Measurements from ENCODE around the gene NUP205.
"Not testable (repeated sequence)": the region's sequence is repeated elsewhere in the genome, so short reads cannot be mapped to it uniquely, and the experiment has no call there.

NUP205 gene

DNA sequence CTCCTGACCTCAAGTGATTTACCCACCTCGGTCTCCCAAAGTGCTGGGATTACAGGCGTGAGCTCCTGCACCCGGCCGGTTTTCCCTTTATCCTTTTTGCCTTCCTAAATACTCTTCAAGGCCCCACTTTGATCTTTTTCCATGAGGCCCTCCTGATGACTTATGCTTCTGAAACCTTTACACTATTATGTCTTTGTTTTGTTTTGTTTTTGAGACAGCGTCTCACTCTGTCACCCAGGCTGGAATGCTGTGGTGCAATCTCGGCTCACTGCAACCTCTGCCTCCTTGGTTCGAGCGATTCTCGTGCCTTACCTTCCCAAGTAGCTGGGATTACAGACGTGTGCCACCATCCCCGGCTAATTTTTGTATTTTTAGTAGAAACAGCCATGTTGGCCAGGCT is 108.4 kb downstream of the NUP205 start:
- DNase-seq = no peak

DNA sequence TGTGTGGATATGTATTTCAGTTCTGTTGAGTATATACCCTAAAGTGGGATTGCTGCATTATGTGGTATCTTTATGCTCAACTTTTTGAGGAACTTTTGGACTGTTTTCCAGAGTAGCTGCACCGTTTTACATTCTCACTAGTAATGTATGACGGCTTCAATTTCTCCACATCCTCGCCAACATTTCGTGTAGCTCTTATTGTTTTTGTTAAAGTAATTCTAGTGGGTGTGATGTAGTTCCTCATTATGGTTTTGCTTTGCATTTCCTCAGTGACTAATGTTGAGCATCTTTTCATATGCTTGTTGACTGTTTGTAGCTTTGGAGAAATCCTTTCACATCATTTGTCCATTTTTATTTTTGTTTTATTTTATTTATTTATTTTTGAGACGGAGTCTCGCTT is 109.1 kb downstream of the NUP205 start:
- no peak for DNase-seq

DNA sequence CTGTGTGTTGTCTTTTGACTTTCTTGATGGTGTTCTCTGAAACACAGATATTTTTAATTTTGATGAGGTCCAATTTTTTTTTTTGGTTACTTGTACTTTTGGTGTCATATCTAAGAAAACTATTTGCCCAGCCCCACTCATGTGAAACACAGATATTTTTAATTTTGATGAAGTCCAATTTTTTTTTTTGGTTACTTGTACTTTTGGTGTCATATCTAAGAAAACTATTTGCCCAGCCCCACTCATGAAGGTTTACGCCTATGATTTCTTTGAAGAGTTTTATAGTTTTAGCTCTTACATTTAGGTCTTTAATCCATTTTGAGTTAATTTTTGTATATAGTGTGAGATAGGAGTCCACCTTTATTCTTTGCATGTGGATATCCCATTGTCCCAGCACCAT is 109.9 kb downstream of the NUP205 start:
- not testable (repeated sequence) for DNase-seq

DNA sequence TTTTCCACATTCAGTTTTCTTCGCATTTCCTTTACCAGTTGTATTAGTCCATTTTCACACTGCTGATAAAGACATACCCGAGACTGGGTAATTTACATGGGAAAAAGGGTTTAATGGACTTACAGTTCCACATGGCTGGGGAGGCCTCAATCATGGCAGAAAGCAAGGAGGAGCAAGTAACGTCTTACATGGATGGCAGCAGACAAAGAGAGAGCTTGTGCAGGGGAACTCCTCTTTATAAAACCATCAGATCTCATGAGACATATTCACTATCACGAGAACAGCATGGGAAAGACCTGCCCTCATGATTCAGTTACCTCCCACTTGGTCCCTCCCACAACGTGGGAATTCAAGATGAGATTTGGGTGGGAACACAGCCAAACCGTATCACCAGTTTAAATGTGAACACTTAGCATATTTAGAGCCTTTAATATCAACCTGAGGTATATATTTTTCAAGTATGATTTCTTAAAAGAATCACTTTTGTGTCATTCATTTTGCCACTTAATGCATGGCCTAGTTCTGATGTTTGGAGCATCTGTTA is 111.2 kb downstream of the NUP205 start:
- not testable (repeated sequence) for DNase-seq

DNA sequence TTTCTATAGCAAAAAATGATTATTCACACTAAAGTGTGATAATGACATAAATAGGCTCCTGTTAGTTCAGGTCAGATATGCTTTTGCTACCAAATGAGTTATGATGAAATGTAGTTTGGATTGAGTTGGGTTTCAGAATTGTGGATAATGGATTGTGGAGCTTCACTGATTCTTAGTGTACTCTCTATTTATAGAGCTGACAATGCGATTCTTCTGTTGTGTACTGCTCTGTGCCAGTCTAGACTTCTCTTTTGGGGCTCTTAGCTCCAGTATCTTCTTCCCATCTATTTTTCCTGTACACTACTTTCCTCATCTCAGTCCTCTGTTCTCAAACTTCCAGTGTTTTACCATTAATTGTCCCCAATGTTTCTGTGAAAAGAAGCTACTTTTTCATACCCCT is 112.1 kb downstream of the NUP205 start:
- no peak for DNase-seq

DNA sequence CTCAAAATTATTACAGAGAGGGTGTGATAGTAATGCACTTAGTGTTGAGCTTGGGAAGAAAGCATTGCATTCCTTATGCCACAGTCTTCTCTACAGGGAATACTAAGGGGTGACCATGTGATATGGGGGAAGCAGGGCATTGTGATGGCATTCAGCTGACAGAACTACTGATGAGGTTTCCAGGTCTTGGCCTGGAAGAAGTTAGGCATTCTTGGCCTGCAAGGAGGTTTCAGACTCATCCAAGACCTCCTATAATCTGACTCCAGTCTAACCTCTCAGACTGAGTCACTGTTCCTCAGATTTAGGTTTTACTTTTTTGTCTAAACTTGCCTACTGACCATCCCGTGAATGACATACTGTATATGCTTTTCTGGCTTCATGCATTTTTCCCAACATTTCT is 112.5 kb downstream of the NUP205 start:
- DNase-seq = peak in 1 of 56 donors; percentile 7

DNA sequence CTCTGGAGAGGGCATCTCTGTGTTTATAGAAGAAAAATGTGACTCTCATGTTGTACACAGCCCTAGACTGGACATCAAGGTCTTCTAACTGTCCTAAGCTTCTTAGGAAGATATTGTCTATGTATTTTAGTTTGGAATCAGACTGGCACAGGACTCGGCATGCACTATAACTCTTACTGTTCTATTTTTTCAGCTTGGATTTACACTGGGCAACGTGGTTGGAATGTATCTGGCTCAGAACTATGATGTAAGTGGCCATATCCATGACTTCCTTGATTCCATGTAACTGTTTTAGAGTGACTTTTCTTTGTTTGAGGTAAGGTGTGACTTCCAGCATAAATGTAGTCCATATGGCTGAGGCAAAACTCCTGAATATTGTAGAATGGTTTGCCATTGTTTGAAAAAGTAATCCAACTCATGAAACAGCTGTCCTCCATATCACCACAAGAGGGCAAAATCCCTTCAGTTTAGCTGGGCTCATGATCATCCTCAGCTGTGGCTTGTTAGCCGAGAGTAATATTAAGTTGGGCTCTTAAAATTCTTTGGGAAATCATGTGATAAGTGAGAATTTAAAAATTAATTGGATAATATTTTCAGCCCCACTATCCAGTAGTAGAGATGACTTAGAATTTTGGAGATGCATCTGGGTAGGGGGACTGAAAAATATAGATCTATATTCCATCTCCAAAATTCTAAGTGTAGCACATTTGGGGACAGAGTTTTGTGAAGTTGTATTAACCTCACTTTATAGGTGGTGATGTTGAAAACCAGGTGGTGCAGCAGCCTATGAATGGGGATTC is 115.0 kb downstream of the NUP205 start:
- DNase-seq = peak in 5 of 56 donors; percentile 5 to 37 (median 9)

DNA sequence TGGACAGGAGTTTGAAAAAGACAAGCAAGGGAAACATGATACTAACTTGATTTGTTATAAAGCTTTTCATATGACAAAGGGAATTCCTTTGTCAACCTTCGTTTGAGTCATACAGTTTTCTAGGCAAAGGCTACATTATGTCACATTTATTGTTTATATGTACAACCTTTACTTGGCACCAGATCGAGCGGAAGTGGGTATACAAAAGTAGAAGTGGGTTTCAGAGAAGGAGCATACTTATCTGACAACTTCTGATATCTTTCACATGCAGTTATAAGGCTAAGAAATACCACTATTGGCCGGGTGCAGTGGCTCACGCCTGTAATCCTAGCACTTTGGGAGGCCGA is 115.6 kb downstream of the NUP205 start:
- no peak for DNase-seq

DNA sequence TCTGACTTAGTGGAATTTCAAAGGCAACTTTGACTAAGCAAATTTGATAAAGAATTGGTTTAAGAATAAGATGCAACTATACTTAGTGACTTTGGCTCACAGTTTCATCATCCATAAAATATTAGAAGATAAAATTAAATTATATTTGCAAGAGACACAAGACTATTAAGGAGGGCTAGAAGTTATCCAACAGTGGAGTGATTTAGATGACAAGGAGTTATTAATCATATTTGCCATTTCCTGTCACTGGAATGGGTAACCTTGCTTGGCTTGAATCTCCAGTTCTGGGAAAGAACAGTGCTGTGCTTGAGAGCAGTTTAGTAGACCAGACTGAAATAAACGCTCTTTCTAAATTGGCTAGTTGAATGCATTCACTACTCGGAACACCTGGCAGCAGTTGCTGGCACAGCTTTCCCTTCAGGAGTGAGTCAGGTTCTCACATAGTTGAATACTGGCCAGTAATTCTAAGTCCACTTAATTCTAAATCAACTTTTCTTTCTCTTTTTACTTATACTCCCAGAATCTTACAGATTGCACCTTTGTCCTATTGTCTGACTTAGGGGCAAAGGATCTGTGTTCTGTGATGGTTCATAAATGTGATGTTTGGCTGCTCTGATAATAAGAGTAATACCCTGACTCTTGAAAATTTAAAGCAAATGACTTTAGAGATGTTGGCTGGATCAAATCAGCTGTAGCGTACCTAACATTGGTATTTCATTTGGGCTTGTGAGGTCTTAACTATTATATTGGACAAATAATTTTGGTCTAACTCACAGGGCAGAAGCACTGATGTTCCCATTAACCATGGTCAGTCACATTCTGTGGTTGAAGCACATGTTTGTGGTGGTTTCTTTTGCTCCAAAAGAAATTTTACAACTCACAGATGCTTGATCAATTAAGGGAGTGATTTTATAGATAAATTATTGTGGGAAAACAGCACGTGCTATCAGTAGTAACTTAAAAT is 121.2 kb downstream of the NUP205 start:
- DNase-seq = peak in 2 of 56 donors; percentile 7 to 14

DNA sequence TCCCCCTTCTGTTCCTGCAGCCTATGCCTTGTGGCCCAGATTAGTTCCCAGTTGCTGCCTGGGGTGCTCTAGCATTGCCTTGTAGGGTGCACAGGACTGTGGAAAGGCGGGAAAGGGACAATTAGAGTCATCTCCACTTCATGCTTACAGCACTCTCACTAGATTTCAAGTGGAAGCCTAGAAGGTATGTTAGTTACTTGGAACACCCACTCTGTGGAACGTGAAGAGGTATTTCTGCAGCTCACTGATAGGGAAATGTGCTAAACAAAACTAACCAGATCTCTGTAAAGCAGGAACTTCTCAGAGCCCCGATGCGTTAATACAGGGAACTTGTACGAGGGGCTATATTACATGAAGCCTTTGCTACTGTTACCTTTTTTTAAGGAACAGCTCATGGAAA is 124.0 kb downstream of the NUP205 start:
- DNase-seq = no peak

DNA sequence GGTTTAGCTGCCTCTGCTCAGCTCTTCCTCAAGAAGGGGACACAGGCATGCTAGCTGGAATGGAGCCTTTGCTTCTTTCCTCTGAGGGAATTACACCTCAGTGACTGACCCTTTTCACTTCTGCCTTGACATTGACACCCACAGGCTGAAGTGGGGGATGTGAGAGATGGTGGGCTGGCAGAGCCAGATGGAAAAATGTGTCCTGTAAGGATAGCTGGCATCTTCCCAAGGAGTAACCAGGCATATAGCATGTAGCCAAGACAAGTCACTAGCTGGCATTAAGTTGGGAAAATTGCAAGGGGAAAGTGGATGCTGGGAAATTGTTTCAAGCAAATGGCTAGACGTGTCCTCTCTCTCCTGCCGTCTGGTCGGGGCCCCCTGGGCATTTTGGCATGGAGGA is 124.5 kb downstream of the NUP205 start:
- no peak for DNase-seq

DNA sequence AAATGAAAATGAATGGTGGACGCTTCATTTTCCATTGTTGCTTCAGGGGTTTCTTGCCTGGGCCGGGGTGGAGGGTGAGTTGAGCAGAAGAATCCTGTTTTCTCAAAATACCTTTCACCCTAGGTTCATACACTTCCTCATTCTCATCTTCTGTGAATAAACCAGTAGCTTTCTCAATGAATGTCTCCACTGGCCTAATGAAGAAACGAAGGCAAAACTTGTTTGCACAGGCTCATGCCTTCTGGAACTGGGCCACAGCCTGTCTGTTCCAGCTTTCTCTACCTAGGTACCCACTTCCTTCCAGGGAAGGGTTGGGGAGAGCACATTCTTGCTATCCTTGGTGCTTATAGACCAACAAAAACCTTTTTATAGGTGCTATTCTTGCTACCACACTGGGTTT is 125.9 kb downstream of the NUP205 start:
- DNase-seq = no peak

DNA sequence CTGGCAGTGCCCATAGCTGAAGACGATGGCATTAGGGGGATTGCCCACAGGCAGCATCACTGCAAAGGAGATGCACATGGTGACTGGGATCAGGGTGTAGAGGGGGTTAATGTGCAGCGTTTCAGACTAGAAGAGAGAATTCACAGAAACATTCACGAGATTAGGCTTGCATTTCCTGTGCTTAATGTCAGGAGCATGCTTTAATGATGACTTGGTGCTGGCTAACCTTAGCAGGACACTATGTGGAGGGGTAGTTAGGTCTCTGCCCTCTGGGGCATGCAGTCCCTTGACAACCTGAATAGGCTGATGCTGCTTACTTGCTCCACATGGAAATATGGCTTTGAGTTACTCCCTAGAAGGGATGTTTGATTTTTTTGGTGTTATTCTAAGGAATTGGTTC is 126.4 kb downstream of the NUP205 start:
- DNase-seq = no peak

DNA sequence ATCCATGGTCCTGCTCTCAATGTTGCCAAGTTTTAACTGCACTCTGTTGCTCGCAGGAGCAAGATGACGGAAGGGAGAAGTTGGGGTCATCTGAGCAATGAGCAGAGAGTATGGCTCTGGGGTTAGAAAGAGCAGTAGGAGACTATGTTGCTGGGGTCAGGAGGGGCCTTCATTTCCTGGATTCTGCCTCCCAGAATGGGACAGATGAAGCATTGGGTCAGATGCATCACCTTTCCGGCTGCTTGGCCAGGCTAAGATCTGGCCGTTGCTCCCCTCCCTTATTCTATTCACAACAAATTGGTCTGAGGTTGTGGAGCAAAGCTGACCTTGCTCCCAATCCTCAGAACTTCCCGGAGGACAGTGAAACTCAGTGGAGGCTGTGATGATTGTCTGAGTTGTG is 127.0 kb downstream of the NUP205 start:
- no peak for DNase-seq

DNA sequence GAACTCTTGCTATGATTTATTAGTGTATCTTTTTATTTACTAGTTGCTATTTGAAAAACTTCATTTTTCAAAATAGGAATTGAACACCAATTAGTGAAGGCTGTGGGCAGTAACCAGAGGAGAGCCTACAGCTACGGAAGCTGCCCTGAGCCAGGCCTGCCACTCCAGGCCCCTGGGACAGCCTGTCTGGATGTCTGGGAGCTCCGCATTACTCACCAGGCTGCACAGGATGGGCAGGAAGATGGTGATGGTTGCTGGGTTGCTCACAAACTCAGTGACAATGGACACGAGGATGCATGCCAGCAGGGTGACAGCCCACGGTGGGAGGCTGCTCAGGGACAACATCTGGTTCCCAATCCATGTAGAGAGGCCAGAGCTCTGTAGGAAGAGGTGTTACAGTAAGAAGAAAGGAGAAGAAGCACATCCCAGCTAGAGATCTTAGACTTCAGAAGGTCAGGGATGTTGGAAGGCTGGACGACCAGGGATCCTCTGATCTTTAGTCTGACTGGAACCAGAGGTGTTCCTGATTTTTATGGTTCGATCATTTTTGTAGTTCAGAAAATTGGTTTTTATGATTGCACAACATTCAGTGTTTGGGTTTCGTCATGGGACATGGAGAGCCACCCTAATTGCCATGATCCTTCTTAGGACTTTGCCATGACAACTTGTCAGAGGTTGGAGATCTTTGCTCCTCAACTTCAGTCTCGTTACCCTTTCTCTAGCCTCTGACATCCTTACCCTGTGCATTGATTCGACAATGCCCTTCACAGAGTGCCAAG is 127.8 kb downstream of the NUP205 start:
- no peak for DNase-seq

DNA sequence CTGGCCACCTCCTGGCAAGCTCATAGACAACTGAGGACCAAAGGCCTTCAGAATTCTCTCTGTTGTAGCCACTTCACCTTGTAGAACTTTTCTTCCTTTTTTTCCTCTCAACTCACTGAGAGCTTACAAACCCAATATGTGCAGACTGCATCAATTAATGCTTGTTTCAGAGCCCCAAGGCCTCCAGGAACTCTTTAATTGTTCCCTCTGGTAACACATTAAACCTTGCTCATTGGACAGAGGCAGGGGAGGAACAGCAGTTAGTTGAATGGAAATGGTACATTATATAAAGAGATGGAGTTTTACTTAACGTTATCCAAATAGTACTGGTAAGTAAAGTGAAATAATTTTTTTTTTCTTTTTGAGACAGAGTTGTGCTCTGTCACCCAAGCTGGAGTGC is 129.7 kb downstream of the NUP205 start:
- no peak for DNase-seq

DNA sequence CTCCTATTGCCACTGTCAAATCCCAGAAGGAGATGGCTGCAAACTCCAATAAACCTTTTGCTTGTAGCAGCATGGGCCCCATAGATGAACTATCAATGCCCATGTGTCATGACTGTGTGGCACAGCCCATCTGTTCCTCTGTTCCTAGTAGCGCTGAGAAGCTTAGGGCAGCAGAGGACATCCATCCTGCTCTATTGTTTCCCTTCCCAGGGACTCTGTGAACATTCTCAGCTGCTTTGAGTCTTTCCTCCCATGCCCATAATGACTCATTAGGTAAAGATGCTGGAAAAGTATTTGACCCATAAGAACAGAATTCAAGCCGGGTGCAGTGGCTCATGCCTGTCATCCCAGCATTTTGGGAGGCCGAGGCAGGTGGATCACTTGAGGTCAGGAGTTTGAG is 132.8 kb downstream of the NUP205 start:
- no peak for DNase-seq

DNA sequence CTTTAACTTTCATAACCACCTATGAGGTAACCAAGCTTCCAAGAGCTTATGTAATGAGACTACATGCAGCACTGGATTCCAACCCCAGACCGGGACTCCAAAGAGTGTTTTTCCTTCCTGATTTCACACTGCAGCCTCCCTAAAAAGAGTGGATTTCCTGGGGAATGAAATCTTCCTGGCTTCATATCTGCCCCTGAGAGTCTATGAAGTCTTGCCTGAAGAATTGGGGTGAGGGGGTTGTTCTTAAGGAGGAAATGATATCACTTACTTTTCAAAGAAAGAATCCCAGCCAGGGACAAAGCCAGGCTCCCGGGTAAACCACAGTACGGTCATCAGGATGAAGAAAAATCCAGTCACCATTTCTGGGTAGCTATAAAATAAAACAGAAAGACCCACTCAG is 134.3 kb downstream of the NUP205 start:
- DNase-seq = no peak

DNA sequence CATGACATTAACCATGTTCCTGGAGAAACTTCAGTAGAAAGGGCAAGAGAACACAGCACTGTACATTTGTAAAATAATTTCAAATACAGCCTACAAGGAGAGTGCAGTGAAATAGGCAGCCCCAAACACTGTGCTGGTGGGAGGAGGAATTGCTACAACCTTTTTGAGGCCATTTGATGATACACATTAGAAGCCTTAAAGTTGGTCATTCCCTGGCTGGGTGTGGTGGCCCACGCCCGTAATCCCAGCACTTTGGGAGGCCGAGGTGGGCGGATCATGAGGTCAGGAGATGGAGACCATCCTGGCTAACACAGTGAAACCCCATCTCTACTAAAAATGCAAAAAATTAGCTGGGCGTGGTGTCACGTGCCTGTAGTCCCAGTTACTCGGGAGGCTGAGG is 134.9 kb downstream of the NUP205 start:
- DNase-seq = not testable (repeated sequence)

DNA sequence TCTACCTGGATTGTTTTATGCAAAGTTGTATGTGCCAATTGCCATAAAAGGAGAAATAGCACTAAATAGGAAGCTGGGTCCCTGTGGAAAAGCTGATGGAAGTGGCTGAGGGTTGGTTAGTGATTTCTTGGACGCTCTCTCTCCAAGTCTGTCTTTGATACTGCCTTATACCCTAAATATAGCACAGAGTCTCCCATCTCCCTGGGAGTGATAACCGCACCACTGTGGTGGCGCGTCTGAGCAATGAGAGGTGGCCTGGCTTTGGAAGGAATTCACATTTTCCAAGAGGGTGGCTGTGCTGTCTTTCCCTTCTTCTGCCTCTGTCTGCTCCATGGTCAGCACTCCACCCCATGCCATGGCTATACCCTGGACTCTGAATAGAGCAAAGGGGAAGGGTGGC is 135.8 kb downstream of the NUP205 start:
- DNase-seq = no peak

DNA sequence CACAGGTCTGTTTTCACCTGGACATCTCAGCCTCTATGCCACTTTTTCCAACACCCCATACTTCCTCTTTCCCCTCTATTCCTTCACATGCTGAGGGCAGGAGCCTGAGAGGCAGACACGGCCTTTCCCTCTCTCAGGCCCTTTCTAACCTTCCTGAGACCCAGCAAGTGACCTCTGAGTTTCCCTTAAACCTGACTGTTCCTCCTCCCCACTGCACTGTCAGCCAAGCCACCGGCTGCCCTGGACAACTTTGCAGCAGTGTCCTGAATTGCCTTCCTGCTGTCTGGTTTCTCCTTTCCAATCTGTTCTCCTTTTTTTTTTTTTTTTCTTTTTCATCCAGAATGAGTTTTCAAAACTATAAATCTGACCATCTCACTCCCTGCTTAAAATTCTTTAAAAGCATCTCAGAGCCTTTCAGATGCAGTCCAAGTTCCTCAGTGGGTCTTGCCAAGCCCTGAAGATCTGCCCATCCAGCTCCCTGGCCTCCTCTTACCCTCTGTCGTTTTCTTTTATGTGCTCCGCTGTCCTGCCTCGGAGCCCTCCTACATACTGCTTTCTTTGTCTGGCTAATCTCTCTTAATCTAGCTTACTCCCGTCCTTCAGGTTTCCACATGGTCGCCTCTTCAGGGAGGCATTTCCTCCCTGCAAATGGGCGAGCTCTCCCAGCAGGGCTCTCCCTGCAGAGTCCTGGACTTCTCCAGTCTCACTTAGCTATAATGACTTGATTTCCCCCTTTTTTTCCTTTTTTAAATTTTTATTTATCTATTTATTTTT is 139.7 kb downstream of the NUP205 start:
- DNase-seq = no peak

All from amygdala (tissue), 56 donors.